ENCODE results near the gene WDR17.
"Not testable (repeated sequence)": the region's sequence is repeated elsewhere in the genome, so short reads cannot be mapped to it uniquely, and the experiment has no call there.

Gene WDR17

DNA sequence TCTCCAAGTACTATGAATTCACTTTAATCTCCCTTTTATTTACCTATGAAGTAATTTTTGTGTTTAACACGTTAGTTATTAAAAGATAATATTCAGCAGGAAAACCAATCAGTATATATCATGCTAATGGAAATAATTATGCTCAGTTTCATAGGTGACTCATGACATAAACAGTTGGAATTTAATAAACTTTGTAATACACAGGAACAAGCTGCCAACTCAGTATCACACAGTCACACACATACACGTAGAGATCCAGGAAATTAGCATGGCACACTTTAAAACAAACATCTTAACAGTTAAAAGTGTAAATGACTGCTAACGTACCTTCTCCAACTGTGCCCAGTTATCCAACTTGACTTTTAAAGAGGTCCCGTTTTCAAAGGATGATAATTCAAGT lies 127.5 kb downstream of the WDR17 start:
- DNase-seq (ENCODE audit: low read depth): no peak

DNA sequence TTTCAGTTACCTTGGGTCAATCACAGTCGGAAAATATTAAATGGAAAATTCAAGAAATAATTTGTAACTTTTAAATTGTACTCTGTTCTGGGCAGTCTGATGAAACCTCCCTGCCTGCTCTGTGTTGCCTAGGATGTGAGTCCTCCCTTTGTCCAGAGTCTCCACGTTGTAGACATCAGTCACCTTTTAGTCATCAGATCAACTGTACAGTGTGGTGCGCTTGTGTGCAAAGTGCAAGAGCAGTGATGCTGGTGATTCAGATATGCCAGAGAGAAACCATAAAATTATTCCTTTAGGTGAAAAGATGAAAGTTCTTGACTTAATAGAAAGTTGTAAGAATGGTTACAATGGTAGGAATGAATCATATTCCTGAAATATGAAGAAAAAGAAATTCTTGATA lies 128.3 kb downstream of the WDR17 start:
- no peak for DNase-seq (ENCODE audit: low read depth)

DNA sequence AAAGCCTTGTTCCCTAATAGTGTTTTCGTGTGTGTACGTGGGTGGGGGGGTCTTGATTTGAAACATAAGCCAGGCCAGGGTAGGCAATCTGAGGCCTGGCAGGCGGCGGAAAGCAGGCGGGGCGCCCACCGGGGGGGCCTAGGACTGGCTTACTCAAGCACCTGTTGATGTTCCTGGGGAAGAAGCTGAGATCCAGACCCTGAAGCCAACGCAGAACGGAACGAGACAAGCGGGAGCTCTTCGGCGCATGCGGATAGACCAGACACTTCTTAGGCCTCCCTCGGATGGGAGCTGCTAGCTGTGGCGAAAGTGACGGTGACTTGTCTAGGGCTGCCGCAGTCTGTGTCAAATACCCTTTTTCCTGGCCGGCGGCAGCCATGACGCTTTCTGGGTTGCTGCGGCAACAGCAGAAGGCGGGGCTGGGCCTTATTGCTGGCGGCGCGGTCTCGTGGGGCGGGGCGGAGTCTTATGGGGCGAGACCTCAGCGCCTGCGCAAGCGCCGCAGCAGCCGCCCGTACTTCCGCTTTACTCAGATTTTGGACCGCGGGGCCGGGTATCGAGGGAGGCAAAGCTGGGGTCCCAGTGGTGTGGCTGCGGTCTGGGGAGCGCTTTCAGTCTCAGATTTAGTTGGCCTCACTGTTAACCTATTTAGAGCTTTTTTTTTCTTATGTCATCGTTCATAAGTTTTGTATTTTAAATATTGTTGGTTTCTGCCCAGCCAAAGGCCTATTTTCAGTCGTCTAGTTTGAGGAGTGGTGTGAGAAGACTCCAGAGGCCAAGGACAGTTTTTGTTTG lies 129.7 kb downstream of the WDR17 start, which contains the start of gene SPATA4:
Gene SPATA4, minus strand, starts transcription at position 402 of the 795 bp plus-strand sequence. Its CDS starts 23 bp downstream, at position 379.
- peak; percentile 86 for DNase-seq (ENCODE audit: low read depth)

DNA sequence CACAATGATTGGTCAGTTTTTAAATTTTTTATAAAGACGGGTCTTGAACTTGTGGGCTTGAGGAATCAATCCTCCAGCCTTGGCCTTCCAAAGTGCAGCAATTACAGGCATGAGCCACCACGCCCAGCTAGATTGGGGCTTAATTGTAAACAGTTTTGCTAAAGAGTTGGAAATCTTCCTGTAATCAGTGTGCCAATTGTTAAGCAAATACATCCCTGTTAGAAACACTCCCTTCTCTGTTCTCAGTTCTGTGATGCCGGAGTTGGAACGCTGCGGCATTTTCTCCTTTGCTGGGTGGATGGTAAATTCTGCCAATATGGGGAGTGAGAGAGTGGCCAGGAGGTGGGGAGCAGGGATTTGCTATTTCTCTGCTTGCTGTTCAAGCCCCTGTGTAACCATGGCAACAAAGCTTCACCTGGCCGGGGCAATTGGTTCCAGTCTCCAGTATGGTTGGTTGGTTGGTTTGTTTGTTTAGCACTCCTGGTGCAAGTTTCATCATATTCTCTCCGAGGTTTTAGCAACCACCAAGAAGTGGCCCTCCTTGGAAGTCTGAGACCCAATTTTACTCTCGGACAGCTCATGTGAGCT lies 132.8 kb downstream of the WDR17 start:
- no peak for DNase-seq (ENCODE audit: low read depth)

DNA sequence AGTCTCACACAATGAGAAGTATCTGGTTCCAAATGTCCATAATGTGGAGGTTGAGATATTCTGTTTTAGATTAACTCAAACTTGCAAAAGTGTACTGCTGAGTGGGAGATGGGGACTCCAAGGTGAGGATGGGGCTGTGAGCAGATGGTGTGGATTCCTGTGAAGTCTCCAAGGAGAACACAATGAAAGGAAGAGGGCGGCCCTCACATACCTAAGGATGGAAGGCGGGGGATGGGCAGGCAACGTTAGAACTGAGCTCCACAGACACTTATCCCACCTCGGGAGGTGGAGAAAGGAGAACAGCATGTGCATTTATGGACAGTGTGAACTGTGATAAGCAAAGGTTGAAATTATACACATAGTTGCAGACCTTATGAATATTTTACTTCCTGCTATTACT lies 139.7 kb downstream of the WDR17 start:
- DNase-seq (ENCODE audit: low read depth): no peak

DNA sequence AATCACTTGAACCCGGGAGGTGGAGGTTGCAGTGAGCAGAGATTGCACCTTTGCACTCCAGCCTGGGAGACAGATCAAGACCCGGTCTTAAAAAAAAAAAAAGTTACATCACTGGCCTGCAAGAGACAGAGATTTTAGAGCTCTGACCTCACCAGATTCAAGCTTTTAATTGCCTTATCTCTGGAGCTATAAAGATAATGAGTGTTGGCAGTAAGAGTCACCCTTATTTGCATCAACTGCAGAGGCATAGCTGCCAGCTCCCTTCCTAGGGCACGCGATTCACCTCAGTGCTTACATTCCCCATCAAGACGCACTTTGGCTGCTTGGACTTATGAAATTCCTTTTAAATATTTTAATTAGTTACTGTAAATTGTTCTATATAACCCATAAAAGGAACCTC lies 142.2 kb downstream of the WDR17 start:
- DNase-seq (ENCODE audit: low read depth): no peak

DNA sequence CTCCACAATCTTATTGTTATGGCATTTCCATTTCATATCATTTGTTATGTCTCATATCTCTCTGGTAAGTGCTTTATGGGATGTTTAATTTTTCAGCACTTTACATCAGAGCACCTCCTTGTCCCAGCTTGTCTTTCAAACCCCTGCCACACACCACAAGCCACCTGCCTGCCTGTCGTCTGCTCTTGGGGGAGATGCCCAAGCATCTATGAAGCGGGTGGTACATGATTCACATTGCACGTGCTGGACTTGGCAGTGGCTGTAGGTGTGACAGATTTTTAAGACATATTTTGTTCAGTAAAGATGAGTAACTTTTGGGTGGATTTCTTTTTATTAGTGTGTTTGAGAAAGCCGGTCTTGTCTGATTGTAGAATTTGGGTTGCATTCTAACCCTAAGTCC lies 143.9 kb downstream of the WDR17 start:
- DNase-seq (ENCODE audit: low read depth): no peak

DNA sequence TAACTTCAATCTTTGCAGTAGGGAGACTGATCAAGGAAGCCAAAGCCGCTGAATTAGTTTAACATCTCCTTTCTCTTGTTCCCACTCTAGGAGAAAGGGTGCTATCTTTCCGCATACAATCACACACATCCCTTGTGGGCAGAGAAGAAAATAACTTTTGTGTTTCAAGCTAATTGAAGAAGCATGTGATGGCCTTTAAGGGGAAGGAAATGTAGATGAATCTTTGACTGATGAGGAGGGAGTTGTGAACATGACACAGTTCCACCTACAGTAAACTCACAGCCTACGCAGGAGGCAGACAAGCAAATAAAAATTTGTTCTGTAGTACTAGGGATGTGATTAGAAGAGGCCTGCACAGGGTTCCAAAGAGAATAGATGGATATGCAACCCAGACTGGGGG lies 144.5 kb downstream of the WDR17 start:
- DNase-seq (ENCODE audit: low read depth): no peak

DNA sequence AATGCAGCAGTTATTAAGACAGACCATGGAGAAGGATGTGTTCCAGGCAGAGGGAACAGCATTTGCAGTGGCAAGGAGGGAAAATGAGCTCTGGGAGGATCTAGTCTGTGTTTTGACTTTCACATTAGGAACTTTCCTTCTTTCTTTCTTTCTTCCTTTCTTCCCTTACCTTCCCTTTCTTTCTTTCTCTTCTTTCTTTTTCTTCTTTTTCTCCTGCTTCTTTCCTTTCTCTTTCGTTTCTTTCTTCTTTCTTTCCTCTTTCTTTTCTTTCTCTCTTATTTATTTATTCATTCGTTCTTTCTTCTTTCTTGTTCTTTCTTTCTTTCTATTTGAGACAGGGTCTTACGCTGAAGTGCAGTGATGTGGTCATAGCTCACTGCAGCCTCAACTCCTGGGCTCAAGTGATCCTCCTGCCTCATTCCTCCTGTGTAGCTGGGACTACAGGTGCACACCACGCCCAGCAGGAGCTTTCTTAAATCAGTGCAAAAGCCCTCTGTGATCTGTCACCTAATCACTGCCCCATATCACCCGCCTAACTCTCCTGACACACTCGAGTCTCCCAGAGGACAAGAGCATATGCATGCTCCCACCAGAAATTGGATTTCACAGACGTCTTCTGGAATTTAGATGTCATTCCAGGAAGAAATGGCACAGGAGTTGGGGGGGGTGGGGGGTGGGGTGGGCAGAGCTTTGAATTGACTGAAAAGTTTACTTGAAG lies 145.1 kb downstream of the WDR17 start:
- no peak for DNase-seq (ENCODE audit: low read depth)

DNA sequence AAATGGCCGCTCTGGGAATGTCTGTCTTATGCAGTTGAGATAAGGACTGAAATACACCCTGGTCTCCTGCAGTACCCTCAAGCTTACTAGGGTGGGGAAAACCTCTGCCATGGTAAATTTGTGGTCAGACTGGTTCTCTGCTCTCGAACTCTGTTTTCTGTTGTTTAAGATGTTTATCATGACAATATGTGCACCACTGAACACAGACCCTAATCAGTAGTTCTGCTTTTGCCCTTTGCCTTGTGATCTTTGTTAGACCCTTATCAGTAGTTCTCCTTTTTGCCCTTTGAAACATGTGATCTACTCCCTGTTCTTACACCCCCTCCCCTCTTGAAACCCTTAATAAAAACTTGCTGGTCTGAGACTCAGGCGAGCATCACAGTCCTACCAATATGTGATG lies 146.7 kb downstream of the WDR17 start:
- not testable (repeated sequence) for DNase-seq (ENCODE audit: low read depth)

DNA sequence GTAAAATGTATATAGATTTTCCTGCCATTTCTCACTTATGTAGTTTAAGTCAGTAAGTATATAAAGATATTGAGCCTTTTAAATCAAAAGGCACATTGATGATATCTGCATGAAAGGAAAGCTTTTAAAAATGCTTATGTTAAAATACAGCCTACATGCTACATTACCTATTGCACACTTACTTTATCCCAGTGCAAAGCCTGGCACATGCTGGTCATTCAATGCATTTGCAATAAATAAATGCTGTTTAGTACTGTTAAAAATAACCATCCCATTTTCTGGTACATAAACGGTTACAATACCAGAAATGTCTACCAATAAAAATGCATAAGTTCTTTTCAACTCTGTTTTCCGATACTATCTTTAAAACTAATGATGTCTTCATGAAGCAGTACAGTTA lies 151.9 kb downstream of the WDR17 start:
- DNase-seq (ENCODE audit: low read depth): no peak

DNA sequence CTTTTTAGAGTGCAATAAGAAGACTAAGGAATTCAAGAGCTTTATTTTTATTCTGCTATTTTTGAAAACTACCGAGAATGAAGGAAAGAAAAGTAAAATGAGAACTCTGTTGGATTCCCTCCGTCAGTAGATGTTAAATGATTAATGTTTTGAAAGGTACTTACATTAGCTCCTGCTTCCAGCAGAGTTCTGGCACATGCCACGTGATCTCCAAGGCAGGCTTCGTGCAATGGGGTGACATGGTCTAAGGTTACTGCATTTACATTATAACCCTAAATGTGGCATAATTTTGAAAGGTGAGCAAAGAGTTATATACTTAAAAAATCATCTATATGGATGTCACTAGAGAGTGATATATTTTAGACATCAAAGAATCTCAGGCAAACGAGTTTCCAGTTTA lies 156.5 kb downstream of the WDR17 start:
- DNase-seq (ENCODE audit: low read depth): no peak

DNA sequence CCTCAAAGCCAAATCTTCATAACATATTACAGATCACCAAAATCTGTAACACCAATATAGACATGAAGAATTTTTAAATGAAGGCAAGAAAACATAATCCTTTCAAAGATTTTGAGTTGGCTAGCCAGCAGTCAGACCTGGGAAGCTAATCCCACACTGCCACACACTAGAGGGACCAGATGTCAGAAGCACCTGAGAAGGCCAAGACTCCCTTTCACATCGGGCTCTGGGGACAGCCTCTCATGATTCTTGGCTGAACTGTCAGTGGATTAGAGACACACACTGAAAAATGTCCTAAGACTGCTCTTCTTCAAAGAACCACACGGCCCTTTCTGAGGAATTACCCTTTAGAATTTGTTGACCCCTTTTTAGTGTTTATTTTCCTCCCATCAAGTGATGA lies 157.9 kb downstream of the WDR17 start:
- DNase-seq (ENCODE audit: low read depth): no peak

DNA sequence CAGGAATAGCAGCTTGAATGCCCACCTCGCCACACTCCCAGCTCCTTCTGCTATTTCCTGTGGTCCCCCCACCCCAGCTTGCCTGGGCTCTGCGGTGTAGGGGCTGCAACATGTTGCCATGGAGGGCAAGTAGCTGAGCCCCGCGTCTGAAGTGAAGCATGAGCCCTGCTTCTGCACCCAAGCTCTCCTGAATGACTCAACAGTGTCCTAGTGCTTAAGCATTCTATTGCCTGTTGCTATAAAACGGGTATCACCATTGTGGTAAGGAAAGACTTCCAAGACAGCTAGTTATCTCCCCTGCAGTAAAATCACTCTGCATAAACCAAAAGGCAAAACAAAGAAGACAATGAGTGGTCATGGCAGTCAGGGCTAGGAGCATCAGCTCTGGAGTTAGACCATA lies 161.1 kb downstream of the WDR17 start:
- DNase-seq (ENCODE audit: low read depth): no peak

DNA sequence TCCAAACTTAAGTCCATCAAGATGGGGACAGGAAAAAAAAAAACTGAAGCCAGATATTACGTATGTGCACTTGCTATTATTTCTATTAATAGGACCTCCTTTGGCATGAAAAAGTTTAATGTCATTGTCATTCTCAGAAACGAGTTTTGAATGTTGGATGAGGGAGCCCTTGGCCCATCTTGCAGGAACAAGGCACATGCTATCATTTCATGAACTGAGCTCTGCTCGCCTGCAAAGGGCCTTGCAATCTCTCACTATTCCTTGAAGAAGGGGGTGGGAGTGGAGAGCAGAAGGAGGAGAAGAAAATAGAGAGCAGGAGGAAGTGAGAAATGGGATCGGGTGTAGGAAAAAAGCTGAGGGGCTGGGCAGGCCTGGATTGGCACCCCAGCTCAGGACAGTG lies 164.0 kb downstream of the WDR17 start:
- no peak for DNase-seq (ENCODE audit: low read depth)
